ENCODE results near the gene REM1.

REM1 gene

GRCh38 chr20:31496761-31497295 is 21.7 kb downstream of the REM1 start:
- no peak overlapping the region for H3K4me2 ChIP-seq (ENCODE audit: low read length)
- H4K20me1 ChIP-seq (ENCODE audit: control insufficient read depth, insufficient read depth, low read depth, low read length) = no peaks in the 10 kb centered on the region
- no peaks in the 10 kb centered on the region for H3K36me3 ChIP-seq (ENCODE audit: control insufficient read depth, low read length)
- H3K27ac ChIP-seq (ENCODE audit: low read depth, low read length) = no peak overlapping the region
- no peaks in the 10 kb centered on the region for H3K79me2 ChIP-seq (ENCODE audit: control insufficient read depth, low read length)
- H3K4me3 ChIP-seq (ENCODE audit: low read length) = no peak overlapping the region
- H3K4me1 ChIP-seq (ENCODE audit: control insufficient read depth, low read length) = no peaks in the 10 kb centered on the region
- TF ChIP-seq CTCF (IDR thresholded peaks at IDR 0.05; ENCODE audit: low read depth, low read length, poor library complexity, severe bottlenecking) (no peak), EZH2phosphoT487 (IDR thresholded peaks at IDR 0.05; ENCODE audit: borderline replicate concordance, low read length) (no peak)
- H3K9me2 ChIP-seq (replicated peaks; ENCODE audit: control insufficient read depth, low read length) = no peaks in the 10 kb centered on the region
- no peaks in the 10 kb centered on the region for H3F3A ChIP-seq (ENCODE audit: control insufficient read depth, insufficient read depth)
- H3K9me3 ChIP-seq (ENCODE audit: control insufficient read depth, insufficient read depth, low read length) = no peaks in the 10 kb centered on the region
- H3K27me3 ChIP-seq (ENCODE audit: control insufficient read depth, low read length) = 0 out of 2 replicates have a peak, but pooled peaks cover 10% of the 10 kb centered on the region

- no peaks in the 10 kb centered on the region for H3K79me2 ChIP-seq (ENCODE audit: control insufficient read depth, low read length)
- no peak overlapping the region for H3K27ac ChIP-seq (ENCODE audit: low read depth, low read length)
- no peak overlapping the region for H3K4me2 ChIP-seq (ENCODE audit: low read length)
- H3F3A ChIP-seq (ENCODE audit: control insufficient read depth, insufficient read depth) = no peaks in the 10 kb centered on the region
- TF ChIP-seq CTCF (IDR thresholded peaks at IDR 0.05; ENCODE audit: low read depth, low read length, poor library complexity, severe bottlenecking) (no peak), EZH2phosphoT487 (IDR thresholded peaks at IDR 0.05; ENCODE audit: borderline replicate concordance, low read length) (no peak)
- no peaks in the 10 kb centered on the region for H3K9me3 ChIP-seq (ENCODE audit: control insufficient read depth, insufficient read depth, low read length)
- H3K36me3 ChIP-seq (ENCODE audit: control insufficient read depth, low read length) = no peaks in the 10 kb centered on the region
- H3K9me2 ChIP-seq (replicated peaks; ENCODE audit: control insufficient read depth, low read length) = no peaks in the 10 kb centered on the region
- no peak overlapping the region for H3K4me3 ChIP-seq (ENCODE audit: low read length)
- no peaks in the 10 kb centered on the region for H3K4me1 ChIP-seq (ENCODE audit: control insufficient read depth, low read length)
- no peaks in the 10 kb centered on the region for H4K20me1 ChIP-seq (ENCODE audit: control insufficient read depth, insufficient read depth, low read depth, low read length)
- 0 out of 2 replicates have a peak, but pooled peaks cover 10% of the 10 kb centered on the region for H3K27me3 ChIP-seq (ENCODE audit: control insufficient read depth, low read length)
Observed at GRCh38 chr20:31497838-31498540, 22.9 kb downstream of the REM1 start.

DNA sequence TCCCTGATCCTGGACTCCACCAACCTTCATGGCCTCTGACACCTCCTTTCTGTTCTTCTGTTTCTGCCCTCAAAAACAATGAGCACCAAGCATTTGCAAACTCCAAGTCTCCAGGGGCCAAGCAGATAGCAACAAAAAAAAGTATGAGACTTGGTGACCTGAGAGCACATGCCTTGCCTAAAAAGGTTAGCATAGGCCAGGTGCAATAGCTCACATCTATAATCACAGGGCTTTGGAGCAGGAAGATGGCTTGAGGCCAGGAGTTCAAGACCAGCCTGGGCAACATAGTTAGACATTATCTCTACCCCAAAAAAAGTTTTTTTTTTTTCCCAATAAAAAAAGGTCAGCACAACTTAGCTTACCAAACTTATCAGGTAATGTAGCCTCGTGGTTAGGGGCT is 25.4 kb downstream of the REM1 start:
- Histone ChIP-seq H3K79me2 (ENCODE audit: control insufficient read depth, low read length) (no peaks in the 10 kb centered on the region), H3K4me1 (ENCODE audit: control insufficient read depth, low read length) (no peaks in the 10 kb centered on the region), H4K20me1 (ENCODE audit: control insufficient read depth, insufficient read depth, low read depth, low read length) (no peaks in the 10 kb centered on the region), H3K4me3 (ENCODE audit: low read length) (no peak overlapping the region), H3K9me3 (ENCODE audit: control insufficient read depth, insufficient read depth, low read length) (no peaks in the 10 kb centered on the region), H3F3A (ENCODE audit: control insufficient read depth, insufficient read depth) (no peaks in the 10 kb centered on the region), H3K27me3 (ENCODE audit: control insufficient read depth, low read length) (0 out of 2 replicates have a peak, but pooled peaks cover 12% of the 10 kb centered on the region), H3K36me3 (ENCODE audit: control insufficient read depth, low read length) (no peaks in the 10 kb centered on the region), H3K9me2 (replicated peaks; ENCODE audit: control insufficient read depth, low read length) (no peaks in the 10 kb centered on the region), H3K27ac (ENCODE audit: low read depth, low read length) (no peak overlapping the region), H3K4me2 (ENCODE audit: low read length) (no peak overlapping the region)
- no peak for TF ChIP-seq CTCF (IDR thresholded peaks at IDR 0.05; ENCODE audit: low read depth, low read length, poor library complexity, severe bottlenecking)
- TF ChIP-seq EZH2phosphoT487 (IDR thresholded peaks at IDR 0.05; ENCODE audit: borderline replicate concordance, low read length) = no peak

Data from DOHH2 (cell line).